ENCODE data around the gene PPM1L. TPM values are rescaled to one million over a fixed set of nuclear protein-coding genes. Genes with fewer than 3 reads are reported as not detected.

Gene PPM1L
- total RNA-seq, 1 donor from 2014 or later: 0.99 TPM

GRCh38 chr3:160928183-160928726, 172.2 kb downstream of the PPM1L start:
- DNase-seq (ENCODE audit: low read depth in 2 of 2): no peak

GRCh38 chr3:160929595-160929994, 173.6 kb downstream of the PPM1L start:
- DNase-seq (ENCODE audit: low read depth in 2 of 2): peak; percentile 8 to 34

- DNase-seq (ENCODE audit: low read depth in 2 of 2): no peak
Observed at GRCh38 chr3:160931474-160931873, 175.4 kb downstream of the PPM1L start.

DNA sequence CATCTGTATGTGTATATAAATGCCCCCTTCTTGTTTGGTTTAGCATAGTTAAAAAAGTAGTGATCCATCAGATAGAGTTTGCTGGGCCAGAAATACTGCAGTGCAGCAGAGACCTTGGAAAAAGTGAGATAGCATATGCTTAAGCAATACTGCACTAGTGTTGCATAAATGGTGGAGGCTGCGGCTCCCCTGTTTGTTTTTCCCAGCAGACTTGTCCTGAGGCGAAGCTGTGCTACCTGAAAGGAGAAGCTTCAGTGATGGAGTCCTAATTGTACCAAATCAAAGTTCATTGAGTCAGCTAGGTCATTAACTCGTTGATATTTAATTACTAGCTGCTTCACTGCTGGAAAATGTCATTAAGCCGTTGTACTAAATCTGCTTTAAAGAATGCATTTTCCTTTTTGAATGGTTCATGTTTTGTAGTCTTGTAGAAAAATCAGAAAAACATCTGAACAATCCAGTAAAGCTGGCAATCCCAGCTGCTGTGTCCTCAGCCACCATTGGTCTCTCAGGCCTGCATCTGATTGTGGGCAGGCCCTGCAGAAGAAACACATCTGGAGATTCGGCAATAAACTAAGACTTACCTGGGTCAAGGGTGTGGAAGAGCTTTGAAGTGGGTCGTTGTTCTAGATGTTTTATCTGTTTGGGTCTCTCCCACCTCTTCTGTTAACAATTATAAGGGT, 179.5 kb downstream of the PPM1L start:
- no peak for DNase-seq (ENCODE audit: low read depth in 2 of 2)

DNA sequence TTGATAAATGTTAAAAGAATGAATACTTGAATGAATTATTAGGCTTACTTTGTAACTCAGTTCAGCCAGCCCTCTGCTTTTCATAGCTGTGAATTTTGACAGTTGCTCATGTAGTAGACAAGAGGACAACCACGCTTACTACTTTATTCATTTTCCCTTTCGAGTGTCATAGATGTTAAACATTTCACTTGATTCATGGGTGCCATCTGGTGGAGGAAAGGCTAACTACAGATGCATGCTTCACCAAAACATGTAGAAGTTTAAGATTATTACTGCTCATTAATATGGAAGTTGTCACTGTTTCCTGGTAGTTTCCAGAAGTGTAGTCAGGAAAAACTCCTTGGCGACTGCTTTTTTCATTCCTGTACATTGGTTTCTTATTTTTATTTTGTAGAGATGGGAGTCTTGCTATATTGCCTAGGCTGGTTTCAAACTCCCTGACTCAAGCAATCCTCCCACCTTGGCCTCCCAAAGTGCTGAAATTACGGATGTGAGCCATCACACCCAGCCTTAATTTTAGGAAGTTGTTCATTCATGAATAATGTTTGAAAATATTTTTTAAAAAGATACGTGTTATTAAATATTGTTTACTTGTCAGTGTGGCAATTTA, 186.0 kb downstream of the PPM1L start:
- DNase-seq (ENCODE audit: low read depth in 2 of 2): peak; percentile 77 to 79

DNA sequence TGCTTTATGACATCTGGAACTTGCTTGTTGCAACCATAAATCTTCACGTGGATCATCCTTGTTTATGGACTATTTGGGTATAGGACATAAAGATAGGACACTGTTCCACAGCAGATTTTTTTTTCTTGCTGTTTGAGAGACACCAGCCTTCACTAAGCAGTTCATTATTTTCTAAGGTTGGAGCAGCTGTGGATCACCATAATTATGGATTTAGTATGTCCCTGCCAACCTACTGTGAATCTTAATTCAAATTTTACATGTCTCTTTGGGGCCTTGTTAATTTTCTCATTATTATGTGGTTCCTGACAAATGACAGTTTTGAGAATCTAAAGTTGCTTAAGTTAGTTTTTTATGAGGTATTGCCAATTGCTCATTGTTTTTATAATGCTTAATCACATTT, 188.0 kb downstream of the PPM1L start:
- DNase-seq (ENCODE audit: low read depth in 2 of 2): no peak

- DNase-seq (ENCODE audit: low read depth in 2 of 2): no peak
Observed at GRCh38 chr3:160945336-160945735, 189.3 kb downstream of the PPM1L start.

DNA sequence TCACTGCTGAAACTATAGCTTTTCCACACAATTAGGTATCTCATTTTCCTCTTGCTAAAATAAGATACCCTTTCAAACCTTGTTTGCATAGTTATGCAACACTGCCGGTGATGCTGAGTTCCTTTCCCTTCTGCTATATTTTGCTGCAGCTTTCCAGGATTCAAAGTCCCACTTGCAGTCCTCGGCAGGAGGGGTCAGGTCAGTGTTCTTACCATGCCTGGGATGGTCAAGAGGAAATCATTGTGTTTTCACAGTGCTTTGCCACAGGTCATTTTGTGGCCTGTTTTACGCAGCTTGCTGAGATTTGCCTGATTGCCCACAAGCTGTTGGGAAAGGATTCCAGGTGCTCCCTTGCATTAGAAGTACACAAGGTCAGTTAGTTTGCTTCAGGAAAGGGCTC, 192.2 kb downstream of the PPM1L start:
- DNase-seq (ENCODE audit: low read depth in 2 of 2): no peak

DNA sequence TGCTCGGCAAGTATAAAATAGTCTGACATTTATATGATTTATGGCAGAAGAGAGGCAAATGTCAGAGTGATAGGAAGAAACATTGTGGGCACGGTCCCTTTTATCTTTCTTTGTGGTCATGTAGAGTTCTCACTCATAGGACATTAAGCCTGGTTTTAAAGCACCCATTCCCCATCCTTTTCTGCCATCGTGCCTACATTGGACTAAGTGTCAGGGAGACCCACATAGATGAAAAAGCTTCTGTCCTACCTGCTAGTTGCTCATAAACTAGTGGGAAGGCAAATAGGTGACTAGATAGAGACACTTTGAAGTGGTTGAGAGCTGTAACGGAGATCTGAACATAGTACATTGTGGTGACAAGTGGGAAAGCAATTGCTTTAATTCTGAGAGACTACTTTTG, 193.4 kb downstream of the PPM1L start:
- no peak for DNase-seq (ENCODE audit: low read depth in 2 of 2)

DNA sequence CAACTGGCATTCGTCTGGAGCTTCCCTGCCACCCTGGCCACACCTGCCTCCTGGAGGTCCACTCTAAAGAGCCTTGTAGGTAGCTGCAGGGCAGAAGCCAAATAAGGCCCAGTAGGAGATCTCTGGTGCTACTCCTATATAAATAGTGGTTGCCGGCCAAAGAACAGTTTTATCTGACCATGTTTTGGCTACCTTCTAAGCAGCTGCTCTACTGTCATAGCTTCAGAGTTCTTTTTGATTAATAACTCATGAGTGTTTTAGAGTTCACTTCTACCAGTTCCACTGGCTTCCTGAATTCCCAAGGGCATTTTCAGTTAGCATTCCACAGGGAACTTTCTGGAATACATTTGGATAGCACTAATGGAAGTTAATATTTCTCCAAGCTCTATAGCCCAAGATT, 194.5 kb downstream of the PPM1L start:
- no peak for DNase-seq (ENCODE audit: low read depth in 2 of 2)

GRCh38 chr3:160950954-160951353, 194.9 kb downstream of the PPM1L start:
- no peak for DNase-seq (ENCODE audit: low read depth in 2 of 2)

DNA sequence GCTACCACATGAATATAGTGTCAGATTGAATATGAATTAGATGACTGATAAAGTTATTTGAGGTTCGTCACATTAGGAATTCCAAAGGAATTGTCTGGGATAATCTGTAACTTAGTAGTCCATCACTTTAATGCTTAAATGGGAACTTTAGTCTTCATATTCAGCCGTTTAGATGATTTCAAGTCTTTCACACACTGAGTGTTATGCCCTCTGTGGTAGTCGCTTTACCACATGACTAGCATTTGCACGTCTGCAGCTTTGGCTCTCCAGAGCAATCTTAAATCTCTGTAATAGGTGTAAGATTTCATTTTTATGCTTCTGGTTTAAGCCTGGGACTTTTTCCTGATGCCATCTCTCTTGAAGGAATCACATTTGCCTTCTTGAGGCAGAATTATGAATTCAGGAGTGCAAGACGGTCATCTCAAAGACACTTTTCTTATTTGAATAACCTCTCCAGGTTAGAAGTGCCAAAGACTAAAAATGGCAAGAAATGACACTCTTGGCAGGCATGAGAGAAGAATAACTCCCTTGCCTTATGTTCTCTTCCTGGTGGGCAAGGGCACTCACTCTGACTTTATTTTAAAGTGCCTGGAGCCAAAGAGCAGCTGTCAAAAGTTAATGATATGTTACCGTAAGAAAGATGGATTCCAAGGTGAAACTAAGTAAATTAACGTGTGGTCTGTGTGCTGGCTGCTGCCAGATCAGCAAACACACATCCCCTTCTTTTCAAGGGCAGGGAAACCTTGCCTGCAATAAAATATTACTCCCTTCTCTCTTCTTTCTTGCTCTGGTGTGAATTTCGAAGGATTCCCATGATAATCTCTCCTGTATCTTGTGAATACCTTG, 195.8 kb downstream of the PPM1L start:
- no peak for DNase-seq (ENCODE audit: low read depth in 2 of 2)

DNA sequence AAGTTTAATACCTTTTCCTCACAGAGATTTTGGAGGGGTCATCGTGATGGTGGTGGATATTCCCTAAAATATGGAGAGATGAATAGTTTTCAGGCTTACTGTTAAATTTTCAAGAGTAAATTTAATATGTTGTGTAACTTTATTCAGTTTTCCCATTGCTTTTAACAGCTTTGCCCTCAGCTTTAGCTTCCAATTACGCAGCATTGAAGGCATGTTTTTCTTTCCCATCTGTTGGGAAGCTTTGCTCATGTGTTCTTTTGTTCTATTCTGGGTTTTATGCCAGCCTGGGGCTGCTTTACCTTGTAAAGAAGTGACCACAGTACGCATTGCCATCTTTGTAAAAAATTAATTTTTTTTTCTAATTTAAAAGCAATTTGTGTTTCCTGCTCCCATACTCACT, 197.7 kb downstream of the PPM1L start:
- DNase-seq (ENCODE audit: low read depth in 2 of 2): peak in 1 of 2 donors; percentile 65

GRCh38 chr3:160956785-160957184, 200.8 kb downstream of the PPM1L start:
- DNase-seq (ENCODE audit: low read depth in 2 of 2): peak; percentile 56 to 58

- no peak for DNase-seq (ENCODE audit: low read depth in 2 of 2)
Observed at GRCh38 chr3:160960568-160960967, 204.5 kb downstream of the PPM1L start.

DNA sequence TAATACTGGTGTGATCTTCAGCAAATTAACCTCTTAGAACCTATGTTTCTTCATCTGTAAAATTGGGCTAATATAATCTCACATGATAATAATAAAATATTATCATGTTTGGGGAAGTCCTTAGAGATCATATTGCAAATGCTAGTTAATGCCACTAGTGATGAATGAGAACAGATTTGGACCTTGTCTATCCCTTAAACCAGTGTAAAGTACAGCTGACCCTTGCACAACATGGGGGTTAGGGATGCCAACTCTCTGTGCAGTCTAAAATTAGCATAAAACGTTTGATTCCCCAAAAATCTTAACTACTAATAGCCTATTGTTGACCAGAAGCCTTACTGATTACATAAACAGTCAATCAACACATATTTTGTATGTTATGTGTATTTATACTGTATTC, 207.9 kb downstream of the PPM1L start:
- no peak for DNase-seq (ENCODE audit: low read depth in 2 of 2)

GRCh38 chr3:160968761-160969160, 212.7 kb downstream of the PPM1L start:
- DNase-seq (ENCODE audit: low read depth in 2 of 2): no peak

DNA sequence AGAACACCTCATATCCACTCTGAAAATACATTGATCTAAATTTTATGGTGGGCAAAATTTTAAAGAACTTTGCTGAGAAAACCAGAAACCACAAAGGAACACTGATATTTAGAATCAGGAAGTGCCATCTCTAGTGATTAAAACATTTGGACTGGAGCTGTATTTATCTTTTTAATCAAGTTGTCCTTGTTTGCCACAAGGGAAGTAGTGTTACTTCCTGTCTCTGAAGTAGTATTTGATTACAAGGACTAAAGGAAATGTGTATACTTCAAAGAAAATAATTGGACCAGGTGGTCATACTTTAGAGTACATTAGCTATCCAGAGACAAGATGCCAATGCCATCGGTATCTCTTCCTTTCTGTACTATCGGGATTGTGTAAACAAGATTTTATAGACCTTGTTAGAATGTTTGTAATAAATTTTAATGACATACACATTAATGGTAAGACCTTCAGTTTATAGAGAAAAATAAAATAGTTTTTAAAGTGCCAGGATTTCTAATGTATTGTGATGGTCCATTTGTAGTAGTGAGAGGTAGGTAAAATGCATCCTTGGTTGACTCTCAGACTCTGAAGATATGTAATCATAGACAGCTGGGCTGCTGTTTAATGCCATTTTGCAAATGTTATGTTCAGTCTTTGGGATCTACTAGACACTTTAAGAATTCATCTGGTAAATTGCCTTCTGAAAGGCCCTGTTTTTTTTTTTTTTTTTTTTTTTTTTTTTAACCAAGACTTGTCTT, 217.2 kb downstream of the PPM1L start:
- DNase-seq (ENCODE audit: low read depth in 2 of 2): peak in 1 of 2 donors; percentile 42

DNA sequence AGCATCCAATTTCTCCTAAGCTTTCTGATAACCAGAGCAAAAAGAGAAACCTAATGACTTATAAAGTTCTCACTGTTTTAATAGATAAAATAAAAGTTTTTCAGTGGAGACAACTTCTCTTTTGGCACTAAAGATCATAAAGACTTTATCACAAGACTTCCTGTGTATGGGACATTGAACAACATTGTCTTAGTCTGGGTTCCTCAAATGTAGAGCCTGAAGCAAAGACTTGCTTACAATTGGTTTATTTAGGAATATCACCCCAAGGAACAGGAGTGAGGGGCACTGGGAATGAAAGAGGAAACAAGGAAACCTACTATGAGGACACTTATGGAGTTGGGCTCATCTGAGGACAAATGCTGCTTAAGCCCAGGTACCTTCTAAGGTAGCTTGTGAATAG, 221.7 kb downstream of the PPM1L start:
- no peak for DNase-seq (ENCODE audit: low read depth in 2 of 2)

GRCh38 chr3:160980740-160981139, 224.7 kb downstream of the PPM1L start:
- peak in 1 of 2 donors; percentile 5 for DNase-seq (ENCODE audit: low read depth in 2 of 2)

GRCh38 chr3:160981217-160981938, 225.3 kb downstream of the PPM1L start:
- peak in 1 of 2 donors; percentile 7 for DNase-seq (ENCODE audit: low read depth in 2 of 2)
